GM10266 (cell line): Measurements from ENCODE around the gene ALDH4A1.

Experiments
- DNase-seq: peaks from one replicate; pipeline ENCODE4 v3.0.0; 2012; ENCODE audit errors: extremely low spot score
- CTCF ChIP-seq: IDR thresholded peaks from 2 replicates; pipeline ENCODE4 v1.5.1; 2012; ENCODE audit warnings: mild to moderate bottlenecking, low read depth; ENCODE audit not compliant: control insufficient read depth, insufficient read depth; ENCODE audit errors: missing control alignments

Gene ALDH4A1

GRCh38 chr1:18921516-18922251, 19.3 kb upstream of the ALDH4A1 start:
- DNase-seq, result no peak
- peak; percentile 5 for TF ChIP-seq CTCF

DNA sequence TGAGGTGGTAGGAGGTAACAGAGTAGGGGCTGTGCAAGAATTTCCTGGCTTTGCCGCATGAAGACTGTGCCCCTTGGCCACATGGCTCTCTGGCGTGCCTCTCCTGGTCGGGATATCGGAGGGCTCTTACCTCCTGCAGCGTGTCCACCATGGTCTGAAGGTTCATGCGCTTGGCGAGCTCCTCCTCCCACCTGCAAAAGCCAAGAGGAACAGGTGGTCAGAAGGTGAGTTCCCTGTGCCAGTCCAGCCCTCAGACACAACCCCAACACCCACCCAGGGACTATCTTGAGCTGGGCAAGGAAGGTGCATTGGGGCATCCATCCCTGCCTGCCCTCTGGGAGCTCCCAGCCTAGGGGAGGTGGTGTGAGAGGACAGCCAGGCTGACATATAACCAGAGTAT, 18.6 kb upstream of the ALDH4A1 start:
- no peak for TF ChIP-seq CTCF
- DNase-seq, result no peak

GRCh38 chr1:18919956-18920355, 17.6 kb upstream of the ALDH4A1 start:
- TF ChIP-seq CTCF, result no peak
- DNase-seq, result no peak

- DNase-seq, result no peak
- TF ChIP-seq CTCF, result no peak
Measured at GRCh38 chr1:18919197-18919905, 17.0 kb upstream of the ALDH4A1 start.

- no peak for TF ChIP-seq CTCF
- no peak for DNase-seq
Measured at GRCh38 chr1:18918417-18918816, 16.1 kb upstream of the ALDH4A1 start.

GRCh38 chr1:18917071-18917799, 14.9 kb upstream of the ALDH4A1 start:
- TF ChIP-seq CTCF, result no peak
- no peak for DNase-seq
